Measurements from ENCODE around the gene GALR3. TPM values are rescaled to one million over a fixed set of nuclear protein-coding genes. Genes with fewer than 3 reads are reported as not detected.

Gene GALR3
- total RNA-seq (not detected in 2 replicates), polyA plus RNA-seq (0.29 TPM in 1 of 2 replicates, not detected in the other)

- Histone ChIP-seq H3K36me3 (replicated peaks; ENCODE audit: insufficient read depth, low read depth) (no peaks in the 10 kb centered on the region), H3K27me3 (peaks cover 50% of the 10 kb centered on the region), H3K79me2 (no peaks in the 10 kb centered on the region), H3K9me2 (replicated peaks; ENCODE audit: insufficient read depth) (no peaks in the 10 kb centered on the region), H3K9me3 (ENCODE audit: low read depth) (no peaks in the 10 kb centered on the region), H3K27ac (no peak within 1 kb of the TSS), H2AFZ (no peak within 1 kb of the TSS), H3K4me1 (ENCODE audit: insufficient read depth) (peaks cover 9% of the 10 kb centered on the region), H4K20me1 (ENCODE audit: insufficient read depth, poor library complexity, severe bottlenecking) (no peaks in the 10 kb centered on the region), H3K4me3 (no peak within 1 kb of the TSS), H3K4me2 (no peak within 1 kb of the TSS)
- no peak for TF ChIP-seq CTCF (IDR thresholded peaks at IDR 0.05; ENCODE audit: poor library complexity)
- TF ChIP-seq EZH2phosphoT487 (IDR thresholded peaks at IDR 0.05; ENCODE audit: low read depth, severe bottlenecking, unreplicated experiment) = no peak
- no peak for TF ChIP-seq EZH2 (IDR thresholded peaks at IDR 0.05; ENCODE audit: borderline replicate concordance)
- 74% methylated on average over 20 of the region's 21 CpGs for WGBS (ENCODE audit: low lambda C conversion rate, missing lambda C conversion rate)
- DNase-seq (ENCODE audit: low spot score) = no peak
Measured at GRCh38 chr22:37823134-37823985, at the start of gene GALR3. Gene GALR3, plus strand, starts transcription at chr22:37823382. Its CDS starts 25 bp downstream, at chr22:37823407.

- WGBS (ENCODE audit: low lambda C conversion rate, missing lambda C conversion rate) = 98% methylated on average over 3 of the region's 3 CpGs
- Histone ChIP-seq H3K4me3 (no peak overlapping the region), H3K9me3 (ENCODE audit: low read depth) (no peaks in the 10 kb centered on the region), H3K27me3 (no peaks in the 10 kb centered on the region), H3K9me2 (replicated peaks; ENCODE audit: insufficient read depth) (no peaks in the 10 kb centered on the region), H3K4me1 (ENCODE audit: insufficient read depth) (no peaks in the 10 kb centered on the region), H4K20me1 (ENCODE audit: insufficient read depth, poor library complexity, severe bottlenecking) (no peaks in the 10 kb centered on the region), H2AFZ (no peak overlapping the region), H3K27ac (no peak overlapping the region), H3K36me3 (replicated peaks; ENCODE audit: insufficient read depth, low read depth) (no peaks in the 10 kb centered on the region), H3K4me2 (no peak overlapping the region), H3K79me2 (no peaks in the 10 kb centered on the region)
- DNase-seq (ENCODE audit: low spot score) = no peak
- TF ChIP-seq CTCF (IDR thresholded peaks at IDR 0.05; ENCODE audit: poor library complexity) (no peak), EZH2 (IDR thresholded peaks at IDR 0.05; ENCODE audit: borderline replicate concordance) (no peak), EZH2phosphoT487 (IDR thresholded peaks at IDR 0.05; ENCODE audit: low read depth, severe bottlenecking, unreplicated experiment) (no peak)
Measured at GRCh38 chr22:37774728-37775127, 48.5 kb upstream of the GALR3 start.

GRCh38 chr22:37775785-37776638 lies 47.2 kb upstream of the GALR3 start:
- H3K27ac ChIP-seq = no peak overlapping the region
- 88% methylated on average over 17 of the region's 17 CpGs for WGBS (ENCODE audit: low lambda C conversion rate, missing lambda C conversion rate)
- no peak overlapping the region for H3K4me2 ChIP-seq
- no peaks in the 10 kb centered on the region for H3K36me3 ChIP-seq (replicated peaks; ENCODE audit: insufficient read depth, low read depth)
- H2AFZ ChIP-seq = no peak overlapping the region
- H3K4me3 ChIP-seq = no peak overlapping the region
- H4K20me1 ChIP-seq (ENCODE audit: insufficient read depth, poor library complexity, severe bottlenecking) = no peaks in the 10 kb centered on the region
- no peaks in the 10 kb centered on the region for H3K4me1 ChIP-seq (ENCODE audit: insufficient read depth)
- DNase-seq (ENCODE audit: low spot score) = no peak
- no peaks in the 10 kb centered on the region for H3K27me3 ChIP-seq
- TF ChIP-seq EZH2 (IDR thresholded peaks at IDR 0.05; ENCODE audit: borderline replicate concordance) (no peak), CTCF (IDR thresholded peaks at IDR 0.05; ENCODE audit: poor library complexity) (no peak), EZH2phosphoT487 (IDR thresholded peaks at IDR 0.05; ENCODE audit: low read depth, severe bottlenecking, unreplicated experiment) (no peak)
- H3K79me2 ChIP-seq = no peaks in the 10 kb centered on the region
- H3K9me2 ChIP-seq (replicated peaks; ENCODE audit: insufficient read depth) = no peaks in the 10 kb centered on the region
- no peaks in the 10 kb centered on the region for H3K9me3 ChIP-seq (ENCODE audit: low read depth)
